WTC11 (cell line): Measurements from ENCODE around the gene TTC36. TPM values are rescaled to one million over a fixed set of nuclear protein-coding genes. Genes with fewer than 3 reads are reported as not detected.

Experiments
- ATAC-seq: fragments of 200-7000 bp; cut with Tn5 transposase; 2 replicates; pipeline ENCODE4 v1.10.0; 2021; ENCODE audit warnings: mild to moderate bottlenecking, moderate library complexity
- CTCF ChIA-PET: fragments of 300-600 bp; sonication (Branson Sonifier 250); formaldehyde crosslinking; loops from one replicate; lab custom pipeline; 2021; ENCODE audit warnings: antibody characterized with exemption; lab: Charles Lee
- POLR2A ChIA-PET: fragments of 350-600 bp; sonication (Branson Sonifier 250); formaldehyde crosslinking; loops from one replicate; lab custom pipeline; 2021; ENCODE audit warnings: antibody characterized with exemption; lab: Charles Lee
- DNase-seq: peaks from one replicate; pipeline ENCODE4 v3.0.0; 2021; ENCODE audit warnings: low spot score
- H3K27ac Mint-ChIP-seq: 2 replicates; pipeline ENCODE4 v1.8.0; 2021; ENCODE audit warnings: mixed read lengths
- H3K27me3 Mint-ChIP-seq: 2 replicates; pipeline ENCODE4 v1.8.0; 2021; ENCODE audit warnings: low read depth, mild to moderate bottlenecking, moderate library complexity, mixed read lengths
- H3K36me3 Mint-ChIP-seq: 2 replicates; pipeline ENCODE4 v1.8.0; 2021; ENCODE audit warnings: mixed read lengths
- H3K4me1 Mint-ChIP-seq: 2 replicates; pipeline ENCODE4 v1.8.0; 2022; ENCODE audit warnings: mixed read lengths
- H3K4me3 Mint-ChIP-seq: 2 replicates; pipeline ENCODE4 v1.8.0; 2021; ENCODE audit warnings: mild to moderate bottlenecking, moderate library complexity, mixed read lengths
- H3K9me3 Mint-ChIP-seq: 2 replicates; pipeline ENCODE4 v1.8.0; 2021; ENCODE audit warnings: mixed read lengths
- ATF2 ChIP-seq: sonication (generic); formaldehyde crosslinking; IDR thresholded peaks from 2 replicates; pipeline ENCODE4 v1.8.1; 2022; ENCODE audit warnings: low read depth, missing genetic modification reagents, borderline replicate concordance
- CREB1 ChIP-seq: sonication (generic); formaldehyde crosslinking; IDR thresholded peaks from 2 replicates; pipeline ENCODE4 v1.8.0; 2023; ENCODE audit warnings: mild to moderate bottlenecking, missing genetic modification reagents
- ETV6 ChIP-seq: sonication (generic); formaldehyde crosslinking; IDR thresholded peaks from 2 replicates; pipeline ENCODE4 v1.8.1; 2022; ENCODE audit warnings: mild to moderate bottlenecking, missing genetic modification reagents
- FOXP1 ChIP-seq: sonication (generic); formaldehyde crosslinking; IDR thresholded peaks from 2 replicates; pipeline ENCODE4 v1.8.0; 2022; ENCODE audit warnings: missing genetic modification reagents, mild to moderate bottlenecking, moderate library complexity, borderline replicate concordance
- GABPB1 ChIP-seq: sonication (generic); formaldehyde crosslinking; IDR thresholded peaks from 2 replicates; pipeline ENCODE4 v1.8.1; 2023; ENCODE audit warnings: mild to moderate bottlenecking, missing genetic modification reagents
- KAT7 ChIP-seq: sonication (generic); formaldehyde crosslinking; IDR thresholded peaks from 2 replicates; pipeline ENCODE4 v1.8.1; 2023; ENCODE audit warnings: missing genetic modification reagents, mild to moderate bottlenecking, borderline replicate concordance
- MXD4 ChIP-seq: fragments of 250-450 bp; sonication (Bioruptor Pico); IDR thresholded peaks from 2 replicates; pipeline ENCODE4 v1.8.0; 2021; ENCODE audit warnings: mild to moderate bottlenecking, moderate library complexity, borderline replicate concordance
- NFATC4 ChIP-seq: fragments of 250-450 bp; sonication (Bioruptor Pico); IDR thresholded peaks from 2 replicates; pipeline ENCODE4 v1.9.0; 2021; ENCODE audit warnings: mild to moderate bottlenecking
- NFYB ChIP-seq: sonication (generic); formaldehyde crosslinking; conservative IDR thresholded peaks from 2 replicates; pipeline ENCODE4 v1.8.0; 2022; ENCODE audit warnings: low read depth, missing genetic modification reagents
- PRDM15 ChIP-seq: sonication (generic); formaldehyde crosslinking; IDR thresholded peaks from 2 replicates; pipeline ENCODE4 v1.8.0; 2022; ENCODE audit warnings: missing genetic modification reagents
- TEAD4 ChIP-seq: sonication (generic); formaldehyde crosslinking; IDR thresholded peaks from 2 replicates; pipeline ENCODE4 v1.8.0; 2022; ENCODE audit warnings: mild to moderate bottlenecking, missing genetic modification reagents
- total RNA-seq: library from RNA; stranded (reverse); gene quantifications from 3 replicates; pipeline ENCODE4 v1.2.3, GENCODE V29; 2021
- TF ChIP-seq, protein P1 (sequence below): fragments of 250-450 bp; sonication (Bioruptor Pico); IDR thresholded peaks from 2 replicates; pipeline ENCODE4 v1.9.0; 2021; ENCODE audit warnings: mild to moderate bottlenecking
- TF ChIP-seq, protein P2 (sequence below): sonication (generic); formaldehyde crosslinking; IDR thresholded peaks from 2 replicates; pipeline ENCODE4 v1.8.1; 2023; ENCODE audit warnings: mild to moderate bottlenecking, missing genetic modification reagents, moderate library complexity
- TF ChIP-seq, protein P3 (sequence below): fragments of 250-450 bp; sonication (Bioruptor Pico); IDR thresholded peaks from 2 replicates; pipeline ENCODE4 v1.9.0; 2021; ENCODE audit warnings: mild to moderate bottlenecking, borderline replicate concordance
- TF ChIP-seq, protein P4 (sequence below): fragments of 250-450 bp; sonication (Bioruptor Pico); conservative IDR thresholded peaks from 2 replicates; pipeline ENCODE4 v1.9.0; 2021; ENCODE audit warnings: mild to moderate bottlenecking
- TF ChIP-seq, protein P5 (sequence below): sonication (generic); formaldehyde crosslinking; conservative IDR thresholded peaks from 2 replicates; pipeline ENCODE4 v1.8.1; 2023; ENCODE audit warnings: mild to moderate bottlenecking, low read depth, missing genetic modification reagents, moderate library complexity

TTC36 gene
- total RNA-seq, 1 experiment from 2014 or later: 0.70 TPM

DNA sequence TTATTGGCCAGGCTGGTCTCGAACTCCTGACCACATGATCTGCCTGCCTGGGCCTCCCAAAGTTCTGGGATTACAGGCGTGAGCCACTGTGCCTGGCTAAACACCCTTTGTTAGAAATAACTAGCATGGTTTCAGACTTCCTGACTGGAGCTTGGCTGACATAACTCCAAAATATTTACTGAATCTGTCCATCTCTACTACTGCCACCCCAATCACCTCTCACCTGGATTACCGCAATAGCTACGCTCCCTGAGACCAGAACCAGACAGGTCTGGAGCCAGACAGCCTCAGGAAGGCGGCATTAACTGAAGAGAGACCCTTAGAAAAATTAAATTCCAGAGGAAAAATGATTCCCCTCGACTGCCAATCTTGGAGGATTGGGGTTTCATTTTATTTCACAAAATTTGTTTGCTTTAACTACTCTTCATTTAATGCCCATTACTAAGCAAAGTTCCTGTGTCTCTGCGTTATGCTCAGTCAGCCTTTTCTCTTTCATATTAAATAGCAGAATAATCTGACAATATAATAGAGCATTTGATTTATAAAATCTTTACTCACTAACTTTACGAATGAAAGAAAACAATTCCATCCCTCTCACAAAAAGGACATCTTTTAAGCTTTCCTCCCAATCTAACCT is 16.9 kb downstream of the TTC36 start:
- H3K4me1 Mint-ChIP-seq: no peaks in the 10 kb centered on the region
- CTCF ChIA-PET: no interaction called here
- ATAC-seq: no peak
- no peak for DNase-seq
- H3K4me3 Mint-ChIP-seq: no peak overlapping the region
- peaks cover 8% of the 10 kb centered on the region for H3K36me3 Mint-ChIP-seq
- no peaks in the 10 kb centered on the region for H3K27me3 Mint-ChIP-seq
- TF ChIP-seq TEAD4 (CRISPR knock-in tag): no peak
- no peak for TF ChIP-seq PRDM15 (CRISPR knock-in tag)
- TF ChIP-seq ATF2 (CRISPR knock-in tag): no peak
- no peak for TF ChIP-seq GABPB1 (CRISPR knock-in tag)
- TF ChIP-seq, protein P1, sequence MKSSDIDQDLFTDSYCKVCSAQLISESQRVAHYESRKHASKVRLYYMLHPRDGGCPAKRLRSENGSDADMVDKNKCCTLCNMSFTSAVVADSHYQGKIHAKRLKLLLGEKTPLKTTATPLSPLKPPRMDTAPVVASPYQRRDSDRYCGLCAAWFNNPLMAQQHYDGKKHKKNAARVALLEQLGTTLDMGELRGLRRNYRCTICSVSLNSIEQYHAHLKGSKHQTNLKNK (CRISPR knock-in tag): no peak
- no peak for TF ChIP-seq CREB1 (CRISPR knock-in tag)
- no peak for TF ChIP-seq NFATC4
- TF ChIP-seq, protein P2, sequence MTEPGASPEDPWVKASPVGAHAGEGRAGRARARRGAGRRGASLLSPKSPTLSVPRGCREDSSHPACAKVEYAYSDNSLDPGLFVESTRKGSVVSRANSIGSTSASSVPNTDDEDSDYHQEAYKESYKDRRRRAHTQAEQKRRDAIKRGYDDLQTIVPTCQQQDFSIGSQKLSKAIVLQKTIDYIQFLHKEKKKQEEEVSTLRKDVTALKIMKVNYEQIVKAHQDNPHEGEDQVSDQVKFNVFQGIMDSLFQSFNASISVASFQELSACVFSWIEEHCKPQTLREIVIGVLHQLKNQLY: no peak
- no peak for TF ChIP-seq NFYB
- TF ChIP-seq, protein P3, sequence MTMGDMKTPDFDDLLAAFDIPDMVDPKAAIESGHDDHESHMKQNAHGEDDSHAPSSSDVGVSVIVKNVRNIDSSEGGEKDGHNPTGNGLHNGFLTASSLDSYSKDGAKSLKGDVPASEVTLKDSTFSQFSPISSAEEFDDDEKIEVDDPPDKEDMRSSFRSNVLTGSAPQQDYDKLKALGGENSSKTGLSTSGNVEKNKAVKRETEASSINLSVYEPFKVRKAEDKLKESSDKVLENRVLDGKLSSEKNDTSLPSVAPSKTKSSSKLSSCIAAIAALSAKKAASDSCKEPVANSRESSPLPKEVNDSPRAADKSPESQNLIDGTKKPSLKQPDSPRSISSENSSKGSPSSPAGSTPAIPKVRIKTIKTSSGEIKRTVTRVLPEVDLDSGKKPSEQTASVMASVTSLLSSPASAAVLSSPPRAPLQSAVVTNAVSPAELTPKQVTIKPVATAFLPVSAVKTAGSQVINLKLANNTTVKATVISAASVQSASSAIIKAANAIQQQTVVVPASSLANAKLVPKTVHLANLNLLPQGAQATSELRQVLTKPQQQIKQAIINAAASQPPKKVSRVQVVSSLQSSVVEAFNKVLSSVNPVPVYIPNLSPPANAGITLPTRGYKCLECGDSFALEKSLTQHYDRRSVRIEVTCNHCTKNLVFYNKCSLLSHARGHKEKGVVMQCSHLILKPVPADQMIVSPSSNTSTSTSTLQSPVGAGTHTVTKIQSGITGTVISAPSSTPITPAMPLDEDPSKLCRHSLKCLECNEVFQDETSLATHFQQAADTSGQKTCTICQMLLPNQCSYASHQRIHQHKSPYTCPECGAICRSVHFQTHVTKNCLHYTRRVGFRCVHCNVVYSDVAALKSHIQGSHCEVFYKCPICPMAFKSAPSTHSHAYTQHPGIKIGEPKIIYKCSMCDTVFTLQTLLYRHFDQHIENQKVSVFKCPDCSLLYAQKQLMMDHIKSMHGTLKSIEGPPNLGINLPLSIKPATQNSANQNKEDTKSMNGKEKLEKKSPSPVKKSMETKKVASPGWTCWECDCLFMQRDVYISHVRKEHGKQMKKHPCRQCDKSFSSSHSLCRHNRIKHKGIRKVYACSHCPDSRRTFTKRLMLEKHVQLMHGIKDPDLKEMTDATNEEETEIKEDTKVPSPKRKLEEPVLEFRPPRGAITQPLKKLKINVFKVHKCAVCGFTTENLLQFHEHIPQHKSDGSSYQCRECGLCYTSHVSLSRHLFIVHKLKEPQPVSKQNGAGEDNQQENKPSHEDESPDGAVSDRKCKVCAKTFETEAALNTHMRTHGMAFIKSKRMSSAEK (CRISPR knock-in tag): no peak
- TF ChIP-seq KAT7 (CRISPR knock-in tag): no peak
- TF ChIP-seq MXD4 (CRISPR knock-in tag): no peak
- no peak for TF ChIP-seq ETV6
- TF ChIP-seq, protein P4, sequence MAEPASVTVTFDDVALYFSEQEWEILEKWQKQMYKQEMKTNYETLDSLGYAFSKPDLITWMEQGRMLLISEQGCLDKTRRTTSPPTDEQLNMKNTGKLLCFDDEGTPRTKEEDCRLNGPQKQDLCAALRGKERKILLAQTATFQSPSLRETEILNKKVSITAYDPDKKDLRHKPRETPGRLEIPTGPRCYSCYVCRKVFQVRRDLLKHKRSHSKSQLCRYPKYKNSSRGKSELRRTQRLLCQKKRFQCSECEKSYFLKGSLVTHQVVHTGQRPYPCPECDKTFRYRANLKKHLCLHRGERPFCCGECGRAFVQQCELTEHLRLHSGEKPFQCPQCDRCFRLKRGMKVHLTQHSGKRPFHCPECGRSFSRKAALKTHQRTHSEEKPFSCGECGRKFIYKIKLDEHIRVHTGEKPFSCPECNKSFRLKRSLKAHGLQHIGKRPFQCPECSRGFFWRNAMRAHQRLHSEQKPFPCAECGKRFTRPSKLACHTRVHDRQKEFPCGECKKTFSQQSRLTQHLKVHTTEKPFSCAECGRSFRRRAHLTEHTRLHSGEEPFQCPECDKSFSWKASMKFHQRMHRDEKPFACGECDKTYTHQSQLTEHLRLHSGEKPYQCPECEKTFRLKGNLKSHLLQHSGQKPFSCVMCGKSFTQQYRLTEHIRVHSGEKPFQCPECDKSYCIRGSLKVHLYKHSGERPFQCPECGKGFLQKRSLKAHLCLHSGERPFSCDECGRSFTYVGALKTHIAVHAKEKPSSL (CRISPR knock-in tag): no peak
- no peak for TF ChIP-seq FOXP1
- TF ChIP-seq, protein P5, sequence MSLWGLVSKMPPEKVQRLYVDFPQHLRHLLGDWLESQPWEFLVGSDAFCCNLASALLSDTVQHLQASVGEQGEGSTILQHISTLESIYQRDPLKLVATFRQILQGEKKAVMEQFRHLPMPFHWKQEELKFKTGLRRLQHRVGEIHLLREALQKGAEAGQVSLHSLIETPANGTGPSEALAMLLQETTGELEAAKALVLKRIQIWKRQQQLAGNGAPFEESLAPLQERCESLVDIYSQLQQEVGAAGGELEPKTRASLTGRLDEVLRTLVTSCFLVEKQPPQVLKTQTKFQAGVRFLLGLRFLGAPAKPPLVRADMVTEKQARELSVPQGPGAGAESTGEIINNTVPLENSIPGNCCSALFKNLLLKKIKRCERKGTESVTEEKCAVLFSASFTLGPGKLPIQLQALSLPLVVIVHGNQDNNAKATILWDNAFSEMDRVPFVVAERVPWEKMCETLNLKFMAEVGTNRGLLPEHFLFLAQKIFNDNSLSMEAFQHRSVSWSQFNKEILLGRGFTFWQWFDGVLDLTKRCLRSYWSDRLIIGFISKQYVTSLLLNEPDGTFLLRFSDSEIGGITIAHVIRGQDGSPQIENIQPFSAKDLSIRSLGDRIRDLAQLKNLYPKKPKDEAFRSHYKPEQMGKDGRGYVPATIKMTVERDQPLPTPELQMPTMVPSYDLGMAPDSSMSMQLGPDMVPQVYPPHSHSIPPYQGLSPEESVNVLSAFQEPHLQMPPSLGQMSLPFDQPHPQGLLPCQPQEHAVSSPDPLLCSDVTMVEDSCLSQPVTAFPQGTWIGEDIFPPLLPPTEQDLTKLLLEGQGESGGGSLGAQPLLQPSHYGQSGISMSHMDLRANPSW (CRISPR knock-in tag): no peak
- 0 out of 2 replicates have a peak, but pooled peaks cover 6% of the 10 kb centered on the region for H3K9me3 Mint-ChIP-seq
- H3K27ac Mint-ChIP-seq: no peak overlapping the region
- POLR2A ChIA-PET: interaction anchor here (0.7 kb wide), 1 partner anchor 105 kb away, joined by 3 read pairs; no protein-coding TSS in a partner anchor
